Choroid plexus epithelial cell (primary cell): Measurements from ENCODE around the gene COCH.
"Not testable (repeated sequence)": the region's sequence is repeated elsewhere in the genome, so short reads cannot be mapped to it uniquely, and the experiment has no call there.

Experiments
- DNase-seq: peaks from one replicate; pipeline ENCODE4 v3.0.0-alpha.2; 2010; ENCODE audit warnings: low read depth
- H3K4me3 ChIP-seq: 2 replicates; pipeline ENCODE4 v1.5.1; 2011; ENCODE audit warnings: low read depth, mild to moderate bottlenecking, control low read depth, low read length, moderate library complexity
- CTCF ChIP-seq: conservative IDR thresholded peaks from 2 replicates; pipeline ENCODE4 v1.5.1; 2011; ENCODE audit warnings: low read depth, mild to moderate bottlenecking, control low read depth, inconsistent platforms, low read length, moderate library complexity

The COCH gene

GRCh38 chr14:30885840-30886740 lies 11.7 kb downstream of the COCH start:
- H3K4me3 ChIP-seq: no peak overlapping the region
- DNase-seq: no peak
- no peak for TF ChIP-seq CTCF

- no peak for DNase-seq
- no peak overlapping the region for H3K4me3 ChIP-seq
- no peak for TF ChIP-seq CTCF
These were observed 14.3 kb downstream of the COCH start for GRCh38 chr14:30888480-30889243.

- no peak for TF ChIP-seq CTCF
- DNase-seq: no peak
- H3K4me3 ChIP-seq: no peak overlapping the region
These were observed 14.9 kb downstream of the COCH start for GRCh38 chr14:30889244-30889594.

GRCh38 chr14:30893819-30894218 lies 19.5 kb downstream of the COCH start:
- no peak for TF ChIP-seq CTCF
- no peak for DNase-seq
- H3K4me3 ChIP-seq: no peak overlapping the region

- DNase-seq: no peak
- TF ChIP-seq CTCF: no peak
- H3K4me3 ChIP-seq: no peak overlapping the region
These were observed 20.7 kb downstream of the COCH start for GRCh38 chr14:30894923-30895515.

GRCh38 chr14:30896435-30896834 lies 22.1 kb downstream of the COCH start:
- TF ChIP-seq CTCF: no peak
- DNase-seq: no peak
- no peak overlapping the region for H3K4me3 ChIP-seq

- H3K4me3 ChIP-seq, DNase-seq: not testable (repeated sequence)
These were observed 22.8 kb downstream of the COCH start for GRCh38 chr14:30897121-30897520.
